Mesenchymal stem cell (in vitro differentiated cells and primary cell): ENCODE measurements around the gene KRT72.

Experiments
- DNase-seq: peaks from one replicate; pipeline ENCODE4 v3.0.0-alpha.2; 2013
- H2AFZ ChIP-seq: one replicate; pipeline ENCODE4 v1.6.1; 2013; ENCODE audit warnings: low read depth, mild to moderate bottlenecking, control low read depth, inconsistent platforms, low read length, moderate library complexity
- H2AK5ac ChIP-seq: 2 replicates; pipeline ENCODE4 v1.6.1; 2013; ENCODE audit warnings: low read length, moderate library complexity, mild to moderate bottlenecking, inconsistent platforms; ENCODE audit not compliant: severe bottlenecking
- H2BK120ac ChIP-seq: one replicate; pipeline ENCODE4 v1.6.1; 2013; ENCODE audit warnings: low read depth, mild to moderate bottlenecking, inconsistent platforms, low read length, moderate library complexity
- H2BK12ac ChIP-seq, 2 experiments: one replicate each; pipeline ENCODE4 v1.6.1; 2013; ENCODE audit warnings: inconsistent platforms in 2 of 2, low read length in 2 of 2, mild to moderate bottlenecking in 2 of 2, moderate library complexity in 2 of 2, control low read depth in 1 of 2
- H2BK15ac ChIP-seq: one replicate; pipeline ENCODE4 v1.6.1; 2013; ENCODE audit warnings: mild to moderate bottlenecking, low read depth, inconsistent platforms; ENCODE audit not compliant: poor library complexity, severe bottlenecking
- H2BK5ac ChIP-seq: 2 replicates; pipeline ENCODE4 v1.6.1; 2013; ENCODE audit warnings: low read depth, mild to moderate bottlenecking, low read length, control low read depth, inconsistent platforms; ENCODE audit not compliant: poor library complexity, severe bottlenecking
- H3K14ac ChIP-seq, 2 experiments: one replicate each; pipeline ENCODE4 v1.6.1; 2013; ENCODE audit warnings: inconsistent platforms in 2 of 2, low read length in 2 of 2, control low read depth in 1 of 2, mild to moderate bottlenecking in 1 of 2, moderate library complexity in 1 of 2
- H3K18ac ChIP-seq, 2 experiments: one replicate each; pipeline ENCODE4 v1.6.1; 2013; ENCODE audit warnings: inconsistent platforms in 2 of 2, low read length in 2 of 2, control low read depth in 1 of 2, low read depth in 1 of 2, mild to moderate bottlenecking in 1 of 2
- H3K23ac ChIP-seq, 2 experiments: one replicate each; pipeline ENCODE4 v1.6.1; 2013; ENCODE audit warnings: inconsistent platforms in 2 of 2, low read length in 2 of 2, mild to moderate bottlenecking in 2 of 2, moderate library complexity in 2 of 2, control low read depth in 1 of 2
- H3K27ac ChIP-seq: 2 replicates; pipeline ENCODE4 v1.5.1; 2013; ENCODE audit warnings: mild to moderate bottlenecking, moderate library complexity, low read length, control low read depth, inconsistent platforms; ENCODE audit not compliant: poor library complexity, severe bottlenecking
- H3K27me3 ChIP-seq, 2 experiments: 2 replicates each; pipeline versions ENCODE4 v1.6.1 to v1.7.0; 2013; ENCODE audit warnings: low read length in 2 of 2, mild to moderate bottlenecking in 2 of 2, moderate library complexity in 2 of 2, control low read depth in 1 of 2, inconsistent platforms in 1 of 2; ENCODE audit not compliant: control insufficient read depth in 1 of 2, insufficient read depth in 1 of 2
- H3K36me3 ChIP-seq, 2 experiments: 2 replicates each; pipeline versions ENCODE4 v1.6.1 to v1.7.0; 2013; ENCODE audit warnings: low read length in 2 of 2, control low read depth in 1 of 2, inconsistent platforms in 1 of 2, low read depth in 1 of 2, mild to moderate bottlenecking in 1 of 2; ENCODE audit not compliant: insufficient read depth in 2 of 2, control insufficient read depth in 1 of 2
- H3K4ac ChIP-seq, 2 experiments: one replicate each; pipeline ENCODE4 v1.6.1; 2013; ENCODE audit warnings: inconsistent platforms in 2 of 2, low read length in 2 of 2, mild to moderate bottlenecking in 2 of 2, moderate library complexity in 2 of 2, control low read depth in 1 of 2, low read depth in 1 of 2
- H3K4me1 ChIP-seq: 2 replicates; pipeline ENCODE4 v1.6.1; 2013; ENCODE audit warnings: low read depth, low read length, control low read depth; ENCODE audit not compliant: control insufficient read depth, insufficient read depth
- H3K4me2 ChIP-seq: 2 replicates; pipeline ENCODE4 v1.6.1; 2013; ENCODE audit warnings: low read length, mild to moderate bottlenecking, inconsistent platforms; ENCODE audit not compliant: poor library complexity, severe bottlenecking
- H3K4me3 ChIP-seq, 2 experiments: 2 replicates each; pipeline versions ENCODE4 v1.5.1 to v1.7.0; 2013; ENCODE audit warnings: low read length in 2 of 2, mild to moderate bottlenecking in 2 of 2, control low read depth in 1 of 2, low read depth in 1 of 2; ENCODE audit not compliant: insufficient read depth in 1 of 2
- H3K79me1 ChIP-seq: replicated peaks from 2 replicates; pipeline ENCODE4 v1.6.1; 2013; ENCODE audit warnings: mild to moderate bottlenecking, control low read depth, low read length, inconsistent platforms; ENCODE audit not compliant: poor library complexity, severe bottlenecking
- H3K9ac ChIP-seq: 2 replicates; pipeline ENCODE4 v1.7.0; 2013; ENCODE audit warnings: mild to moderate bottlenecking, low read length, moderate library complexity
- H3K9me3 ChIP-seq: 2 replicates; pipeline ENCODE4 v1.7.0; 2013; ENCODE audit warnings: mild to moderate bottlenecking, low read length; ENCODE audit not compliant: control insufficient read depth
- H4K8ac ChIP-seq: one replicate; pipeline ENCODE4 v1.6.1; 2013; ENCODE audit warnings: inconsistent platforms, mild to moderate bottlenecking, low read length, moderate library complexity
- H4K91ac ChIP-seq: one replicate; pipeline ENCODE4 v1.6.1; 2013; ENCODE audit warnings: mild to moderate bottlenecking, low read length, inconsistent platforms
- WGBS: methylation state at CpG from one replicate; pipeline ENCODE4 v1.1.7; 2013; ENCODE audit warnings: mixed read lengths; 5-methylcytosine and 5-hydroxymethylcytosine counted together

The KRT72 gene

GRCh38 chr12:52606096-52606495 is 4.8 kb upstream of the KRT72 start:
- H2AK5ac ChIP-seq = no peak overlapping the region
- no peak overlapping the region for H2AFZ ChIP-seq
- WGBS = 0% methylated on average over 1 of the region's 3 CpGs
- no peaks in the 10 kb centered on the region for H3K9me3 ChIP-seq
- H3K14ac ChIP-seq = no peak overlapping the region
- H3K4ac ChIP-seq = no peak overlapping the region
- H3K79me1 ChIP-seq = no peaks in the 10 kb centered on the region
- H3K27me3 ChIP-seq = peaks cover 37 to 77% of the 10 kb centered on the region in 2 experiments
- no peak overlapping the region for H4K91ac ChIP-seq
- H2BK12ac ChIP-seq = no peak overlapping the region
- H3K27ac ChIP-seq = no peak overlapping the region
- H2BK15ac ChIP-seq = no peak overlapping the region
- no peak overlapping the region for H3K4me2 ChIP-seq
- no peak for DNase-seq
- H3K9ac ChIP-seq = no peak overlapping the region
- no peak overlapping the region for H2BK120ac ChIP-seq
- no peaks in the 10 kb centered on the region for H3K4me1 ChIP-seq
- no peak overlapping the region for H3K23ac ChIP-seq
- H3K4me3 ChIP-seq = no peak overlapping the region
- no peak overlapping the region for H3K18ac ChIP-seq
- H3K36me3 ChIP-seq = no peaks in the 10 kb centered on the region
- H2BK5ac ChIP-seq = no peak overlapping the region
- H4K8ac ChIP-seq = no peak overlapping the region

GRCh38 chr12:52605542-52605941 is 4.3 kb upstream of the KRT72 start:
- Histone ChIP-seq H2AK5ac (no peak overlapping the region), H4K91ac (no peak overlapping the region)
- 89% methylated on average over 1 of the region's 1 CpG for WGBS

GRCh38 chr12:52604859-52605258 is 3.6 kb upstream of the KRT72 start:
- Histone ChIP-seq H4K8ac (no peak overlapping the region), H3K18ac (no peak overlapping the region)

More at GRCh38 chr12:52605542-52605941, 4.3 kb upstream of the KRT72 start:
- Histone ChIP-seq H2BK12ac (no peak overlapping the region), H3K9me3 (no peaks in the 10 kb centered on the region), H3K4ac (no peak overlapping the region), H3K4me1 (no peaks in the 10 kb centered on the region), H2BK120ac (no peak overlapping the region), H2BK15ac (no peak overlapping the region), H4K8ac (no peak overlapping the region), H3K18ac (no peak overlapping the region), H3K79me1 (no peaks in the 10 kb centered on the region), H3K27me3 (peaks cover 33 to 77% of the 10 kb centered on the region in 2 experiments), H3K23ac (no peak overlapping the region), H2BK5ac (no peak overlapping the region), H3K4me2 (no peak overlapping the region), H3K4me3 (no peak overlapping the region), H2AFZ (no peak overlapping the region), H3K14ac (no peak overlapping the region), H3K9ac (no peak overlapping the region), H3K36me3 (no peaks in the 10 kb centered on the region), H3K27ac (no peak overlapping the region)
- DNase-seq = no peak

GRCh38 chr12:52603314-52603713 is 2.1 kb upstream of the KRT72 start:
- Histone ChIP-seq H3K9me3 (no peaks in the 10 kb centered on the region), H3K4me3 (no peak overlapping the region), H2BK12ac (no peak overlapping the region), H3K4me1 (no peaks in the 10 kb centered on the region), H3K23ac (no peak overlapping the region), H2AK5ac (no peak overlapping the region), H4K91ac (no peak overlapping the region), H2BK5ac (no peak overlapping the region), H2BK15ac (no peak overlapping the region), H3K9ac (no peak overlapping the region), H3K79me1 (no peaks in the 10 kb centered on the region), H3K14ac (no peak overlapping the region), H2BK120ac (no peak overlapping the region), H3K27ac (no peak overlapping the region), H3K4me2 (no peak overlapping the region), H2AFZ (no peak overlapping the region), H3K36me3 (no peaks in the 10 kb centered on the region), H4K8ac (no peak overlapping the region), H3K4ac (no peak overlapping the region), H3K18ac (no peak overlapping the region), H3K27me3 (peaks cover 34 to 78% of the 10 kb centered on the region in 2 experiments)
- WGBS = 75% methylated on average over 2 of the region's 2 CpGs
- DNase-seq = no peak

More at GRCh38 chr12:52604859-52605258, 3.6 kb upstream of the KRT72 start:
- Histone ChIP-seq H3K14ac (no peak overlapping the region), H3K27ac (no peak overlapping the region), H2BK120ac (no peak overlapping the region), H3K4me2 (no peak overlapping the region), H3K9me3 (no peaks in the 10 kb centered on the region), H2BK15ac (no peak overlapping the region), H3K23ac (no peak overlapping the region), H3K4ac (no peak overlapping the region), H4K91ac (no peak overlapping the region), H3K36me3 (no peaks in the 10 kb centered on the region), H2AFZ (no peak overlapping the region), H2BK12ac (no peak overlapping the region), H2BK5ac (no peak overlapping the region), H3K4me3 (no peak overlapping the region), H2AK5ac (no peak overlapping the region), H3K4me1 (no peaks in the 10 kb centered on the region), H3K79me1 (no peaks in the 10 kb centered on the region), H3K9ac (no peak overlapping the region), H3K27me3 (peaks cover 33 to 78% of the 10 kb centered on the region in 2 experiments)
- no peak for DNase-seq
